Endodermal cell (in vitro differentiated cells): ENCODE measurements around the gene DELE1. TPM values are rescaled to one million over a fixed set of nuclear protein-coding genes. Genes with fewer than 3 reads are reported as not detected.

Experiments used
- DNase-seq: peaks from one replicate; pipeline ENCODE4 v3.0.0-alpha.2; 2017
- H3K27ac ChIP-seq: 2 replicates; pipeline ENCODE4 v1.5.1; 2013; ENCODE audit warnings: mild to moderate bottlenecking, low read depth, low read length, moderate library complexity
- H3K27me3 ChIP-seq: 2 replicates; pipeline ENCODE4 v1.6.1; 2013; ENCODE audit warnings: mild to moderate bottlenecking, low read length, moderate library complexity; ENCODE audit not compliant: insufficient read depth, control insufficient read depth, poor library complexity, severe bottlenecking
- H3K36me3 ChIP-seq: 2 replicates; pipeline ENCODE4 v1.7.0; 2013; ENCODE audit warnings: mild to moderate bottlenecking, low read length, moderate library complexity; ENCODE audit not compliant: control insufficient read depth, insufficient read depth
- H3K4me1 ChIP-seq: one replicate; pipeline ENCODE4 v1.7.0; 2013; ENCODE audit warnings: low read length; ENCODE audit not compliant: control insufficient read depth, insufficient read depth
- H3K4me3 ChIP-seq: 2 replicates; pipeline ENCODE4 v1.5.1; 2013; ENCODE audit warnings: mild to moderate bottlenecking, low read length, moderate library complexity
- H3K9ac ChIP-seq: 2 replicates; pipeline ENCODE4 v1.6.1; 2013; ENCODE audit warnings: mild to moderate bottlenecking, low read length, moderate library complexity; ENCODE audit not compliant: poor library complexity, severe bottlenecking; ENCODE audit errors: extremely low read depth
- H3K9me3 ChIP-seq: 2 replicates; pipeline ENCODE4 v1.6.1; 2013; ENCODE audit warnings: mild to moderate bottlenecking, low read length, moderate library complexity; ENCODE audit not compliant: control insufficient read depth
- H3K27ac Mint-ChIP-seq: 2 replicates; pipeline ENCODE4 v1.8.0; 2020; ENCODE audit warnings: mixed read lengths
- H3K27me3 Mint-ChIP-seq: 2 replicates; pipeline ENCODE4 v1.8.0; 2021; ENCODE audit warnings: mild to moderate bottlenecking, mixed read lengths; ENCODE audit not compliant: insufficient read depth
- H3K36me3 Mint-ChIP-seq: 2 replicates; pipeline ENCODE4 v1.8.0; 2020; ENCODE audit warnings: low read depth, mixed read lengths
- H3K4me1 Mint-ChIP-seq: 2 replicates; pipeline ENCODE4 v1.8.0; 2020; ENCODE audit warnings: mixed read lengths
- H3K4me3 Mint-ChIP-seq: 2 replicates; pipeline ENCODE4 v1.8.0; 2020; ENCODE audit warnings: mild to moderate bottlenecking, moderate library complexity, mixed read lengths
- H3K9me3 Mint-ChIP-seq: 2 replicates; pipeline ENCODE4 v1.8.0; 2020; ENCODE audit warnings: mild to moderate bottlenecking, mixed read lengths
- CTCF ChIP-seq: fragments of 200-600 bp; sonication (generic); conservative IDR thresholded peaks from 2 replicates; pipeline ENCODE4 v1.5.0; 2021; ENCODE audit warnings: antibody characterized with exemption, mild to moderate bottlenecking
- WGBS, 2 experiments: methylation state at CpG; one replicate each; pipeline versions ENCODE4 v1.1.5 to v1.1.7; 2013; ENCODE audit warnings: missing lambda C conversion rate in 2 of 2, mixed read lengths in 1 of 2; ENCODE audit not compliant: insufficient coverage in 1 of 2, insufficient read length in 1 of 2; 5-methylcytosine and 5-hydroxymethylcytosine counted together
- total RNA-seq, 2 donors: library from RNA; stranded (reverse); fragmentation: NEBNext Ultra II Directional in 1 of 2; extraction: Animal tissue kit (Norgen Biotek cat#: 25700) in 1 of 2; gene quantifications; 2 replicates in 1 of 2; 3 replicates in 1 of 2; pipeline ENCODE4 v1.2.1, GENCODE V29; 2021

The DELE1 gene
- total RNA-seq, 2 donors from 2014 or later: 66.5 to 71.4 TPM

GRCh38 chr5:141910271-141910673 is 13.4 kb upstream of the DELE1 start:
- no peak for DNase-seq
- H3K4me1 ChIP-seq: no peaks in the 10 kb centered on the region
- TF ChIP-seq CTCF: no peak
- H3K9ac ChIP-seq: no peak overlapping the region
- Mint-ChIP-seq H3K27ac (no peak overlapping the region), H3K4me1 (peaks cover 7% of the 10 kb centered on the region), H3K4me3 (no peak overlapping the region), H3K36me3 (no peaks in the 10 kb centered on the region), H3K9me3 (no peaks in the 10 kb centered on the region), H3K27me3 (peaks cover 36% of the 10 kb centered on the region)
- H3K36me3 ChIP-seq: no peaks in the 10 kb centered on the region
- no peak overlapping the region for H3K27ac ChIP-seq
- no peak overlapping the region for H3K4me3 ChIP-seq
- WGBS, 2 experiments: 65 to 73% methylated on average over 2 of the region's 2 CpGs
- peaks cover 31% of the 10 kb centered on the region for H3K27me3 ChIP-seq
- H3K9me3 ChIP-seq: peaks cover 6% of the 10 kb centered on the region

DNA sequence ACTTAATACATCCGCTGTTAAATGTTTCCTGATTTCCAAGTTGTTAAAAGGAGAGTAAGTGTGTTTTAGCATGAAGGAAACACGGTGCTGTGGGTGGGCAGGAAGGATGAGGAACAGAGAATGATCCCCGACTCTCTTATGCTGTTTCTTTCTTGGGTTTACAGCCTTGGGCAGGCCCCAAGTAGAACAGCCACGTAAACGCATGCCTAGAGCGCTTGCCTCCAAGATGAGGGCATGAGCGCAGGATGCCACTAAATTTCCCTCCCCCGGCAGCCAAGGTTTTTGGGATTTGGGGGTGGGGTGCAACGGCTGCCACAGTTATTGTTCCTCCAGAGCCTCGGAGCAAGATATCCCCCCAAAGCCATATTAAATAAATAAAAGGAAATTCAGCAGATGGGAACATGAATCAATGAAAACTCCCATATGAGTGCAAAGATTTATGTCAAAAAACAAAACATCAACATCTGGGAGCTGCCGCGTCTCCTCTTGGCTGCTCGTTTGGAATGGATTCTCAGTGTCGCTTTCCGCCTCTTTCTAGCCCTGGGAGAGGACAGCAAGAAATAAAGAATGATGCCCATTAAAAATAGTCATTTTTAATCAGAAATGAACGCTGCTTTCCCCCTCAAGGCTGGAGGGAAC is 10.0 kb upstream of the DELE1 start:
- Histone ChIP-seq H3K27me3 (peaks cover 31% of the 10 kb centered on the region), H3K4me1 (no peaks in the 10 kb centered on the region), H3K27ac (no peak overlapping the region), H3K4me3 (peak overlapping the region; percentile 65), H3K9ac (no peak overlapping the region), H3K36me3 (no peaks in the 10 kb centered on the region), H3K9me3 (no peaks in the 10 kb centered on the region)
- no peaks in the 10 kb centered on the region for H3K36me3 Mint-ChIP-seq
- peaks cover 41% of the 10 kb centered on the region for H3K27me3 Mint-ChIP-seq
- H3K4me3 Mint-ChIP-seq: peak overlapping the region; percentile 43
- H3K9me3 Mint-ChIP-seq: no peaks in the 10 kb centered on the region
- peaks cover 17% of the 10 kb centered on the region for H3K4me1 Mint-ChIP-seq
- H3K27ac Mint-ChIP-seq: no peak overlapping the region
- 48 to 58% methylated on average over 13 to 16 of the region's 16 CpGs for WGBS, 2 experiments
- DNase-seq: no peak
- no peak for TF ChIP-seq CTCF

DNA sequence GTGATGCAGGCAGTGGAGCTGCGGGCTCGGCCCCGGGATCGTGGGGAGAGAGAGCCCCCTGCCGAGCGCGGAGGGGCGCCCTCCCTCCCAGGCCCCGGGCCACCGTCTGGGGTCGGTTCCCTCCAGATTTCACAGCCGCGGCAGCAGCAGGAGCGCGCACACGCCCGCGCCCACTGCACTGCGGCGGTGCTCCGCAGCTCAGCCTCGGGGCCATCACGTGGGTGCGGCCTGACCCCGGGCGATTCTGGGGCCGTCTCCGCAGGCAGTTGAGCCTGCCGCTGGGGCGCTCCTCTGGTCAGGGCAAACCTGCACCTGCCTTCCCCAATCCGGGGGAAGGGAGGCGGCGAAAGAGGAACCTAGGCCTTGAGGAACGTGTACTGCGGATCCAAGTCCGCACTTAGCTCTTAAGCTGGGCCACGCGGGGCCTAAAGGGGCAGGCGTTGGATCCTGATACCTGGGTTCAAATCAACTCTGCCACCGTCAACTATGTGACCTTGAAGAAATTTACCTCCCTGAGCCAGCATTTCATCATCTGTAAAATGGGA is 9.4 kb upstream of the DELE1 start:
- Mint-ChIP-seq H3K4me3 (peak overlapping the region; percentile 43), H3K27ac (no peak overlapping the region), H3K27me3 (peaks cover 39% of the 10 kb centered on the region), H3K9me3 (no peaks in the 10 kb centered on the region), H3K36me3 (no peaks in the 10 kb centered on the region), H3K4me1 (peaks cover 17% of the 10 kb centered on the region)
- no peak overlapping the region for H3K9ac ChIP-seq
- 21 to 32% methylated on average over 25 to 40 of the region's 40 CpGs for WGBS, 2 experiments
- no peaks in the 10 kb centered on the region for H3K4me1 ChIP-seq
- peak; percentile 38 for TF ChIP-seq CTCF
- no peak overlapping the region for H3K27ac ChIP-seq
- peaks cover 31% of the 10 kb centered on the region for H3K27me3 ChIP-seq
- peak; percentile 86 for DNase-seq
- no peaks in the 10 kb centered on the region for H3K36me3 ChIP-seq
- peak overlapping the region; percentile 65 for H3K4me3 ChIP-seq
- H3K9me3 ChIP-seq: no peaks in the 10 kb centered on the region
